GM12864 (cell line): ENCODE measurements around the gene ANKRD45.
A peak's percentile ranks its signal among the peaks of the same experiment; 100 is the strongest.

Experiments
- DNase-seq: peaks from one replicate; pipeline ENCODE4 v3.0.0-alpha.2; 2011; ENCODE audit warnings: low read depth
- H3K4me3 ChIP-seq: 2 replicates; pipeline ENCODE4 v1.5.1; 2011; ENCODE audit warnings: mild to moderate bottlenecking, low read depth, low read length, control low read depth
- CTCF ChIP-seq: IDR thresholded peaks from 2 replicates; pipeline ENCODE4 v1.5.1; 2011; ENCODE audit warnings: low read depth, mild to moderate bottlenecking, moderate library complexity, low read length, control low read depth, inconsistent platforms; ENCODE audit errors: missing control alignments

Gene ANKRD45

GRCh38 chr1:173669491-173669941 lies at the start of gene ANKRD45:
Gene ANKRD45 (minus strand): TSS chr1:173669851. CDS start chr1:173659418, 10,433 bp downstream.
- no peak for DNase-seq
- no peak within 1 kb of the TSS for H3K4me3 ChIP-seq
- TF ChIP-seq CTCF: no peak

- no peak for DNase-seq
- no peak overlapping the region for H3K4me3 ChIP-seq
- no peak for TF ChIP-seq CTCF
Observed at GRCh38 chr1:173717238-173717637, 47.6 kb upstream of the ANKRD45 start.

GRCh38 chr1:173715538-173715844 lies 45.8 kb upstream of the ANKRD45 start:
- no peak for TF ChIP-seq CTCF
- DNase-seq: no peak
- H3K4me3 ChIP-seq: peak overlapping the region; percentile 75

GRCh38 chr1:173714759-173715537 lies 45.3 kb upstream of the ANKRD45 start, which contains the start of gene KLHL20:
Gene KLHL20 (plus strand): TSS chr1:173714981. CDS start chr1:173716044, 1,063 bp downstream.
- peak within 1 kb of the TSS; percentile 75 for H3K4me3 ChIP-seq
- peak; percentile 86 for DNase-seq
- peak; percentile 7 for TF ChIP-seq CTCF

- peak overlapping the region; percentile 75 for H3K4me3 ChIP-seq
- no peak for TF ChIP-seq CTCF
- no peak for DNase-seq
Observed at GRCh38 chr1:173714441-173714758, 44.7 kb upstream of the ANKRD45 start.

GRCh38 chr1:173708787-173709186 lies 39.1 kb upstream of the ANKRD45 start:
- TF ChIP-seq CTCF: no peak
- no peak overlapping the region for H3K4me3 ChIP-seq
- DNase-seq: no peak

GRCh38 chr1:173705117-173705516 lies 35.5 kb upstream of the ANKRD45 start:
- no peak for DNase-seq
- no peak for TF ChIP-seq CTCF
- H3K4me3 ChIP-seq: no peak overlapping the region
